AG20443 (cell line): Measurements from ENCODE around the gene TIMP2.

ENCODE experiments used
- DNase-seq: peaks from one replicate; pipeline ENCODE4 v3.0.0; 2012; ENCODE audit warnings: low spot score, mixed read lengths

Gene TIMP2

GRCh38 chr17:78836420-78837021 lies 88.7 kb downstream of the TIMP2 start:
- DNase-seq, result no peak

DNA sequence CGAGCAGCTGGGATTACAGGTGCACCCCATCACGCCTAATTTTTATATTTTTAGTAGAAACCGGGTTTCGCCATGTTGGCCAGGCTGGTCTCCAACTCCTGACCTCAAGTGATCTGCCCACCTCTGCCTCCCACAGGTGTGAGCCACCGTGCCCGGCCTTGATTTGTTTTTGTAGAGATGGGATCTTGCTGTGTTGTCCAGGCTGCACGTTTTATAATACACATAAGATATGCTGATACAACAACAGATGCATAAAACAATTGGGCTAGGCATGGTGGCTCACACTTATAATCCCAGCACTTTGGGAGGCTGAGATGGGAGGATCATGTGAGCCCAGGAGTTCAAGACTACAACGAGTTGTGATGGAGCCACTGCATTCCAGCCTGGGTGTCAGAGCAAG lies 90.6 kb downstream of the TIMP2 start:
- DNase-seq, result no peak

DNA sequence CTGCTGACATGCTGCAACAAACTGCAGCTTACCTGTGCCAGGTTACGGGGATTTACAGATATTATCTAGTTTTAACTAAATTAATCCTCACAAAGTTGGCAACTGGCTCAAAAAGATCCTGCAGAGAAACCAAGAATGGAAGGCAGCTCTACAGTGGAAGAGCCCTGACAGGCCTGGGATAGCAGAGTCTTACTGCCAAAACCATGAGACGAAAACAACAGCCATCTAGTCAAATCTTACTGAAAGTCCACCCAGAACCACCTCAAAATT lies 92.7 kb downstream of the TIMP2 start:
- DNase-seq, result no peak

- DNase-seq, result no peak
Observed at GRCh38 chr17:78831688-78832540, 93.3 kb downstream of the TIMP2 start.

DNA sequence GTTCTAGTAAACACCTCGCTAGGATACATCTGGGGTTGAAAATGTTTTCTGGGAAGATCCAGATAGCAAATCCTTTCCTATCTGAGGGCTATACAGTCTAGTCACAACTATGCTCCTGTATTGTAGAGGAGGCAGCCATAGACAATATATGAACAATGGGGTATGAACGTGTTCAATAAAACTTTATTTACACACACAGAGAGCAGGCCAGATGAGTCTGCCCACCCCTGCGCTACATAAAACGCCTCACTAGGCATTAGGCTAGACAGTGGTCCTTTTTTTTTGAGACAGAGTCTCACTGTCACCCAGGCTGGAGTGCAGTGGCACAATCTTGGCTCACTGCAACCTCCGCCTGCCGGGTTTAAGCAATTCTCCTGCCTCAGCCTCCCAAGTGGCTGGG lies 95.7 kb downstream of the TIMP2 start:
- no peak for DNase-seq

GRCh38 chr17:78828470-78829185 lies 96.6 kb downstream of the TIMP2 start:
- peak; percentile 78 for DNase-seq

DNA sequence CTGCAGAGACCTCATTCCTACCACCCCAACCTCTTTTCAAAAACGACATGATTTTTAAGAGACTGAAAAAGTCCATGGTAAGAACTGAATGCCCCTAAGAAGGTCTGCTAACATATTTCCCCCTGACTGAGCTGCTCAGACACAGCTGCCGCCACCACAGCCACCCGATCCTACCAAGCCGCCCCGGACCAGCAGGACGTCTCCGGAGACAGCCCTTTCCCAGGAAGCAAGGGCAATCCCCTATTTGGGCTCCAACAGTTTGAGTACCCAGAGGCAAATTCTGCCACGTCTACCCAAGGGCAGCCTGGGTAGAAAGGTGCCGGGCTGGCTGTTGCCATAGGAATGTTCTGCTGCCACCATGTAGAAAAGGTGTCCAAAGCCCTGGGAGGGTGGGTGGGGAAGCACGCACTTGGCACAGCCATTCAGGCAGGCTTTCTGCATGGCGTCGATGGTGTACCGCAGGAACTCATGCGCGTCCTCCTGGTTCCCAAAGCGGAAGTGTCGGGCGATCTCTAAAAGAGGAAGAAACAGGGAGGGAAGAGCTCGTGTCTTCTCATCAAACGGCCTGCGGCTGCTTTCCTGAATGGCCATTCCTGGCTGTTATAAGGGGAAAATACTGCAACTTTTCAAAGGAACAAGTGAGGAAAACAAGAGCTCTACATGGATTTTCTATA lies 98.2 kb downstream of the TIMP2 start:
- DNase-seq, result no peak

DNA sequence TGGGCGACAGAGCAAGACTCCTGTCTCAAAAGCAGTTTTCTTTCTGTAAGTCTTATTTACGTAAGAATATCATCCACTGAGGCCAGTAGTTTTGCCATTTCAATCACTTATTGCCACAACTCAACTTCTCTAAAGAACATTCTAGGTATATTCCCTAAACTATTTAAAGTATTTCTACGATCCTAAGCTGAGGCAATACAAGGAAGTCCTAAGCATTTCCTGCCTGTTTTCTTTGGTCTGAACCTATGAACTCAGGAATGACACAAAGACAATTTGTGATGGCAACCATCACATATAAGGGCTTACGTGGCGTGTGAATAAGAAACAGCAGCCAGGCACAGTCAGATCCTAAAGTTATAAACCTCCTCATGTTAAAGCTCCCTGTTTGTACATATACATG lies 98.8 kb downstream of the TIMP2 start:
- no peak for DNase-seq

GRCh38 chr17:78825696-78826095 lies 99.5 kb downstream of the TIMP2 start:
- no peak for DNase-seq

- no peak for DNase-seq
Observed at GRCh38 chr17:78824240-78824639, 100.9 kb downstream of the TIMP2 start.

DNA sequence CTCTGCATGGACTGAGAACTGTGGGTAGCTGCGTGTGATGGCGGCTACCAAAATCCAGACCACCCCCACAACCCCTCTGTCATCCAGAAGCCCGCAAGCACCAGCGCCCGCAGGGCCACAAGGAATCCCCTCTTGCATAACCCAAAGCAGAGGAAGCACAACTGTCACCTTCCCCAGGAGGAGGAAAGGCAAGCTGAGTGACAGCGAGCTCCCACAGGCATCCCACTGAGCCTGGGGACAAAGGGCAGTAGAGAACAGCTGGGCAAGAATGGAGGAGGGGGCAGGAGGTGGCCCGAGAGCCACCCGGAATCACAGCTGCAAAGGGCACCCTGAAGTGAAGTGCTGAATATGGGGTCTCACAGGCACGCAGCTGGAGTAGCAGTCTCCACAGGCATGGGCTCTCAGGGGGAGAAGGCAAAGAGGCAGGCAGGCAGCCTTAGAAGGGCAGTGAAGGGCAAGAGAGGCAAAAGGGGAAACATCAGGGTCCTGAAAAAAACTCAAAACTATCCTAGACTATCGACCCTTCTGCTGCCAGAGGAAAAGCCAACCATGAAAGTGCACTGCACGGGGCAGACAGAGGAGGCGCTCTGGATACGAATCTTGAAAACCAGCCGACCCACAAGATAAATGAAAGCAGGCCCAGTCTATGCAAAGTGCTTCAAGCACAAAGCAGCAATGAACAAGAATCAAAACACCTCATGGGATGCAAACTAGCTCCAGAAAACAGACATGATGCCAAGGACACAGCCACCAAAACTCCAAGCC lies 101.7 kb downstream of the TIMP2 start:
- DNase-seq, result no peak

DNA sequence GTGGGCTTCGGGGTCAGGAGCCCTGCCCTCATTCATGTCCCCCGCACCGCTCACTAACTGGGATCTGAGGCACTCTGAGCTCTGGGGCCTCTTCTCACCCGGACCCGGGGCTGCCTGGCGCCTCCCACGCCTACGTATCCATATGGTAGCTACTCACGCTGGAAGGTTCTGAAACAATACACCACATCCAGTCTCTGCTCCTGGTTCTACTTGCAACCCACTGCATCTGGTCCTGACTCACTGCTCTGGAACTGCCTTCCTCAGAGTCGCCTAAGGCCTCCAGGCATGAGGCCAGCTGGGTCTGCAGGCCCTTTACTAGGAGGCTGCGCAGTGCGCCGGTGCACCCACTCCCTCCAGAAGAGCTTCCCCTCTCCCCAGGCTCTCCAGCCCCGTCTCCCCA lies 102.6 kb downstream of the TIMP2 start:
- DNase-seq, result peak; percentile 91

GRCh38 chr17:78821961-78822360 lies 103.2 kb downstream of the TIMP2 start:
- no peak for DNase-seq

DNA sequence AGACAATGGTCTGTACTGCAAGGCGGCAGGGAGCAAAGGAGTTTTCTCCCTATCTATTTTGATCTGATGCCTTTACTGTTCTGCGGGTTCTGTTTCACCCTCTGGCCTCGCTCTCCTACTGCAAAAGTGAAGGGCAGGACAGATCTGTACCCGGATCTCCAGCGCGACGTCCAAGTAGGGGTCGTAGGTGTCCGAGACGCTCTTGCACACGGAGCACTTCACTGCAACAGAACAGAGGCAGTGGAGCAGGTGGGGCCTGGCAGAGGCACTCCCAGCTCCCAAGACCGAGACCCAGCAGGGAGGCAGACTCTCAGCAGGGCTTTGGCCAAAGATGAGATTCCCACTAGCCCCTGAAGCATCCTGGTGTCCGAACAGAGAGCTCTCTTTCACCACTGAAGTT lies 104.3 kb downstream of the TIMP2 start:
- DNase-seq, result no peak

DNA sequence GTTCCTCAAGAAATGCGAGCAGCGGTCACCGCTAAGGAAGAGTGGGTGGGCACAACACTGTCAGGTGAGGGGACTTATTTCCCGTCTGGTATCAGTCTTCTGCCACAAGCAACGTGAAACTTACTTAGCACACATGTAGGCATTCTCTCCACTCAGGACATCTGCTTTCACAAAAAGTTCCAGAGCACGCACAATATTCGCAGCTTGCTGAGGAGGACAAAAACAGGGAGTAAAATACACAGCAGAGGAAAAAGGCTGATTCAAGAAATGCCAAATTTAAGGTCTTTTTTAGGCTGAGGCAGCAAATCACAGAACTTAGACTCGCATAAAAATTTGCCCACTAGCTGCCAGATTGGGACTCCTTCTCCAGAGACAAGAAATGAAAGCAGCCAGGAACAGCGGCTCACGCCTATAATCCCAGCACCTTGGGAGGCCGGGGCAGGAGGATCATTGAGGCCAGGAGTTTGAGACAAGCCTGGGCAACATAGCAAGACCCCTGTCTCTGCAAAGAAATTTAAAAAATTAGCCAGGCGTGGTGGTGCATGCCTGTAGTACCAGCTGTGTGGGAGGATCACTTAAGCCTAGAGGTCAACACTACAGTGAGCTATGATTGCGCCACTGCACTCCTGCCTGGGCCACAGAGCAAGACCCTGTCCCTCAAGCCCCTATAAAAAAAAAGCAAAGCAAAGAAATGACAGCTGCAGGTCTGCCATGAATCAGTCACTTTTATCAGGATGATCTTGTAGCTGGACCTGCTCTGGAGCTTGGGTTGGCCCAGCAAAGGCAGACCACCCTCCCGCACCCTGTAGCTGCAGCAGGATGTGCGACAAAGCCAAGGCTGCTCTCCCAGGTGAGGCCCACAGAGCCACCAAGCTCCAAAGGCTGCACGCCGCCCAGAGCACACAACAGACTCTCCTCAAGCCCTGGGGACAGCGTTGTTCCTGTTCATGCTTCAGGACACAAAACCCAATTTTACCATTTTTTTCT lies 105.1 kb downstream of the TIMP2 start:
- no peak for DNase-seq

- DNase-seq, result no peak
Observed at GRCh38 chr17:78819402-78819801, 105.8 kb downstream of the TIMP2 start.

- DNase-seq, result no peak
Observed at GRCh38 chr17:78818932-78819331, 106.3 kb downstream of the TIMP2 start.

GRCh38 chr17:78818152-78818846 lies 106.9 kb downstream of the TIMP2 start:
- DNase-seq, result no peak

- DNase-seq, result no peak
Observed at GRCh38 chr17:78817123-78817522, 108.1 kb downstream of the TIMP2 start.

- DNase-seq, result no peak
Observed at GRCh38 chr17:78815696-78816095, 109.5 kb downstream of the TIMP2 start.
